ENCODE results near the gene FGB. TPM values are rescaled to one million over a fixed set of nuclear protein-coding genes. Genes with fewer than 3 reads are reported as not detected.

Gene FGB
- total and polyA plus RNA-seq, 9 of the 15 experiments (the other 6 are each of a cell fraction or from before 2014, with no cell fraction given), result 0.07 to 1.9 (median 0.13) TPM; not detected in 6

DNA sequence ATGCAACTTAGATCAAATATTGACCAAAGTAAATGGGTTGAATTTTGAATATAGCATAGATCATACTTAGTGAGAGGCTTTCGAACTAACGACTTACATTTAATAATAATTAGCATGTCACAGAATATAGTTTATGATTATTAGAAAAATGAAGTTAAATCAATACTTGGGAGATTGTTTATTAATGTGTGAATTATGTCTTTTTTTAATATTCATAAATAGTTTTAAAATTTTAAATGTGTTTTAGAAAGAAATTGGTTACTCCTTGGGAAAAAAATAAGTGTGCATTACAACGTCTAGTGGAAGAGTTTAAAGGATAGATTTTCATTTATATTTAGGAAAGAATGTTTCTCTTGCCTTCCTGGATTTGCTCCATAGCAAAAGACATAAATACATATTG is 20.4 kb downstream of the FGB start (continued):
- no peak for TF ChIP-seq MGA (IDR thresholded peaks at IDR 0.05)
- TF ChIP-seq VEZF1 (CRISPR knock-in tag; IDR thresholded peaks at IDR 0.05), result no peak
- TF ChIP-seq PML (IDR thresholded peaks at IDR 0.05; ENCODE audit: low read length), result no peak
- TF ChIP-seq HNRNPLL (IDR thresholded peaks at IDR 0.05; ENCODE audit: low read depth, low read length, poor library complexity, severe bottlenecking), result no peak

Data from K562 (cell line).